H1 (cell line): Measurements from ENCODE around the gene PBX1. TPM values are rescaled to one million over a fixed set of nuclear protein-coding genes. Genes with fewer than 3 reads are reported as not detected.

Source experiments
- CTCF ChIA-PET: fragments of 300-600 bp; sonication (Branson Sonifier 250); formaldehyde crosslinking; loops from one replicate; lab custom pipeline; 2021; ENCODE audit not compliant: partially characterized antibody; lab: Charles Lee
- POLR2A ChIA-PET: fragments of 300-600 bp; sonication (Branson Sonifier 250); formaldehyde crosslinking; loops from one replicate; lab custom pipeline; 2021; ENCODE audit warnings: inconsistent platforms; ENCODE audit not compliant: partially characterized antibody; lab: Charles Lee
- DNase-seq, 2 experiments: peaks; one replicate each; pipeline versions ENCODE4 v3.0.0 to v3.0.0-alpha.2; 2010 to 2022; ENCODE audit warnings: low spot score in 2 of 2, low read depth in 1 of 2, mixed read lengths in 1 of 2
- FAIRE-seq: peaks from 2 replicates; lab custom pipeline; 2011; peaks lifted over from hg19 to GRCh38; lab: Jason Lieb, UNC
- H2AFZ ChIP-seq: 2 replicates; pipeline ENCODE4 v1.8.1; 2012; ENCODE audit warnings: low read length, inconsistent platforms
- H2AK5ac ChIP-seq: 2 replicates; pipeline ENCODE4 v1.6.1; 2013; ENCODE audit warnings: low read depth, low read length
- H2BK120ac ChIP-seq: replicated peaks from 2 replicates; pipeline ENCODE3; 2013; ENCODE audit warnings: low read depth, low read length, inconsistent platforms
- H2BK12ac ChIP-seq: 2 replicates; pipeline ENCODE4 v1.6.1; 2013; ENCODE audit warnings: low read depth, low read length
- H2BK15ac ChIP-seq: 2 replicates; pipeline ENCODE4 v1.6.1; 2013; ENCODE audit warnings: low read length
- H2BK20ac ChIP-seq: 2 replicates; pipeline ENCODE4 v1.6.1; 2013; ENCODE audit warnings: low read length
- H2BK5ac ChIP-seq: 2 replicates; pipeline ENCODE4 v1.6.1; 2013; ENCODE audit warnings: low read depth, low read length
- H3K14ac ChIP-seq: 2 replicates; pipeline ENCODE4 v1.6.1; 2013; ENCODE audit warnings: inconsistent platforms; ENCODE audit not compliant: insufficient read length
- H3K18ac ChIP-seq: 2 replicates; pipeline ENCODE4 v1.6.1; 2013; ENCODE audit warnings: low read length; ENCODE audit errors: extremely low read depth
- H3K23ac ChIP-seq: 2 replicates; pipeline ENCODE4 v1.6.1; 2013; ENCODE audit warnings: inconsistent platforms; ENCODE audit not compliant: insufficient read length
- H3K23me2 ChIP-seq: 2 replicates; pipeline ENCODE4 v1.6.1; 2013; ENCODE audit warnings: low read depth, low read length
- H3K27ac ChIP-seq: 2 replicates; pipeline ENCODE4 v1.6.1; 2011; ENCODE audit warnings: low read depth, low read length, inconsistent platforms
- H3K27me3 ChIP-seq, 4 experiments: replicated peaks in 1 of 4; 1 replicate in 1 of 4; 2 replicates in 3 of 4; pipeline versions ENCODE4 v1.6.1 to v1.8.1; 2011 to 2013; ENCODE audit warnings: low read length in 3 of 4, mild to moderate bottlenecking in 3 of 4, inconsistent platforms in 2 of 4, mixed read lengths in 2 of 4, moderate library complexity in 1 of 4; ENCODE audit not compliant: control insufficient read depth in 3 of 4, insufficient read depth in 3 of 4; ENCODE audit errors: extremely low read depth in 1 of 4
- H3K36me3 ChIP-seq, 4 experiments: 2 replicates each; pipeline versions ENCODE4 v1.6.1 to v1.8.1; 2011 to 2013; ENCODE audit warnings: mild to moderate bottlenecking in 4 of 4, low read length in 3 of 4, moderate library complexity in 2 of 4, control low read depth in 1 of 4, inconsistent platforms in 1 of 4; ENCODE audit not compliant: insufficient read depth in 4 of 4, control insufficient read depth in 2 of 4
- H3K4ac ChIP-seq: replicated peaks from 2 replicates; pipeline ENCODE3; 2013; ENCODE audit warnings: low read length, low read depth, mixed read lengths, inconsistent platforms; ENCODE audit not compliant: insufficient read length
- H3K4me1 ChIP-seq, 4 experiments: replicated peaks in 1 of 4; 1 replicate in 1 of 4; 2 replicates in 3 of 4; pipeline versions ENCODE4 v1.6.1 to v1.8.1; 2011 to 2013; ENCODE audit warnings: low read length in 3 of 4, inconsistent platforms in 2 of 4, mixed read lengths in 1 of 4; ENCODE audit not compliant: insufficient read depth in 4 of 4, control insufficient read depth in 3 of 4
- H3K4me2 ChIP-seq, 2 experiments: 2 replicates each; pipeline versions ENCODE4 v1.6.1 to v1.8.1; 2011 to 2013; ENCODE audit warnings: low read depth in 2 of 2, low read length in 2 of 2, control low read depth in 1 of 2, inconsistent platforms in 1 of 2, mild to moderate bottlenecking in 1 of 2; ENCODE audit not compliant: insufficient read depth in 1 of 2
- H3K4me3 ChIP-seq, 4 experiments: fragments of 200-600, 300-600 bp in 1 of 4; sonication (generic), shearing (Covaris generic), sonication (Bioruptor Twin) in 1 of 4; 2 replicates each; pipeline versions ENCODE4 v1.5.1 to v1.8.1; 2011 to 2016; ENCODE audit warnings: low read length in 4 of 4, low read depth in 3 of 4, control low read depth in 2 of 4, inconsistent platforms in 2 of 4, mild to moderate bottlenecking in 2 of 4, mixed read lengths in 1 of 4, moderate library complexity in 1 of 4; ENCODE audit not compliant: insufficient read depth in 2 of 4; ENCODE audit errors: extremely low read depth in 1 of 4
- H3K56ac ChIP-seq: replicated peaks from 2 replicates; pipeline ENCODE3; 2013; ENCODE audit warnings: low read depth, mild to moderate bottlenecking, mixed read lengths, low read length, inconsistent platforms; ENCODE audit not compliant: insufficient read length
- H3K79me1 ChIP-seq: 2 replicates; pipeline ENCODE4 v1.6.1; 2013; ENCODE audit warnings: low read depth, low read length, control low read depth
- H3K79me2 ChIP-seq, 2 experiments: 2 replicates each; pipeline versions ENCODE4 v1.6.1 to v1.8.1; 2012 to 2013; ENCODE audit warnings: low read length in 2 of 2, mild to moderate bottlenecking in 2 of 2, inconsistent platforms in 1 of 2; ENCODE audit not compliant: insufficient read depth in 2 of 2, control insufficient read depth in 1 of 2
- H3K9ac ChIP-seq, 4 experiments: replicated peaks in 1 of 4; 1 replicate in 1 of 4; 2 replicates in 3 of 4; pipeline versions ENCODE4 v1.6.1 to v1.8.1; 2011 to 2013; ENCODE audit warnings: low read depth in 3 of 4, low read length in 3 of 4, control low read depth in 2 of 4, mild to moderate bottlenecking in 2 of 4, moderate library complexity in 2 of 4, inconsistent platforms in 1 of 4; ENCODE audit errors: extremely low read depth in 1 of 4
- H3K9me3 ChIP-seq, 2 experiments: 2 replicates each; pipeline versions ENCODE4 v1.6.1 to v1.8.1; 2012 to 2013; ENCODE audit warnings: mild to moderate bottlenecking in 2 of 2, moderate library complexity in 2 of 2, control low read depth in 1 of 2, inconsistent platforms in 1 of 2, low read depth in 1 of 2, low read length in 1 of 2, mixed read lengths in 1 of 2; ENCODE audit not compliant: insufficient read depth in 2 of 2
- H4K20me1 ChIP-seq, 2 experiments: replicated peaks in 1 of 2; 2 replicates each; pipeline versions ENCODE3 to v1.8.1; 2011 to 2013; ENCODE audit warnings: inconsistent platforms in 2 of 2, low read length in 2 of 2, mild to moderate bottlenecking in 1 of 2; ENCODE audit not compliant: insufficient read depth in 2 of 2, control insufficient read depth in 1 of 2
- H4K5ac ChIP-seq: 2 replicates; pipeline ENCODE4 v1.6.1; 2013; ENCODE audit warnings: low read length, low read depth, mixed read lengths, inconsistent platforms; ENCODE audit not compliant: insufficient read length
- H4K8ac ChIP-seq: 2 replicates; pipeline ENCODE4 v1.8.0; 2013; ENCODE audit warnings: mild to moderate bottlenecking, moderate library complexity, low read length, inconsistent platforms; ENCODE audit not compliant: insufficient read depth; ENCODE audit errors: extremely low read depth
- H4K91ac ChIP-seq: replicated peaks from 2 replicates; pipeline ENCODE3; 2013; ENCODE audit warnings: low read length, mixed read lengths, inconsistent platforms; ENCODE audit not compliant: insufficient read length
- CHD2 ChIP-seq: IDR thresholded peaks from 2 replicates; pipeline ENCODE4 v1.6.1; 2012; ENCODE audit warnings: low read length, improper control_type of control experiment
- EZH2 ChIP-seq: fragments of 200-600 bp; sonication (generic); IDR thresholded peaks from 2 replicates; pipeline ENCODE4 v1.7.1; 2012; ENCODE audit warnings: low read depth, mild to moderate bottlenecking, moderate library complexity, low read length, inconsistent platforms; ENCODE audit not compliant: severe bottlenecking
- GABPA ChIP-seq: IDR thresholded peaks from 2 replicates; pipeline ENCODE4 v1.6.1; 2011; ENCODE audit warnings: mild to moderate bottlenecking, low read length, moderate library complexity, borderline replicate concordance; ENCODE audit not compliant: insufficient read depth
- NANOG ChIP-seq: IDR thresholded peaks from 2 replicates; pipeline ENCODE4 v1.6.1; 2011; ENCODE audit warnings: low read length, low read depth, mild to moderate bottlenecking, inconsistent platforms; ENCODE audit not compliant: insufficient read depth, poor library complexity, severe bottlenecking
- TAF7 ChIP-seq: optimal IDR thresholded peaks from 2 replicates; pipeline ENCODE3; 2011; ENCODE audit warnings: low read depth, mild to moderate bottlenecking, inconsistent platforms, low read length, moderate library complexity, borderline replicate concordance
- WGBS, 2 experiments: shearing (Covaris generic) in 1 of 2; methylation state at CpG; one replicate each; pipeline versions ENCODE4 v1.1.6 to v1.1.7; 2013 to 2015; ENCODE audit warnings: low lambda C conversion rate in 2 of 2, mixed read lengths in 2 of 2, inconsistent platforms in 1 of 2, low coverage in 1 of 2, missing lambda C conversion rate in 1 of 2; ENCODE audit not compliant: insufficient replicate concordance in 2 of 2, insufficient coverage in 1 of 2, insufficient read length in 1 of 2; ENCODE audit errors: extremely low coverage in 1 of 2, missing lambda C conversion rate in 1 of 2; 5-methylcytosine and 5-hydroxymethylcytosine counted together
- polyA plus RNA-seq, 7 experiments: library from polyadenylated mRNA; depleted of rRNA in 3 of 7; stranded (reverse) in 5 of 7; unstranded in 2 of 7; fragments of >200 nt in 5 of 7; fragments of 200-250 nt in 2 of 7; gene quantifications; 1 replicate in 5 of 7; 2 replicates in 1 of 7; 4 replicates in 1 of 7; pipeline versions ENCODE4 v1.2.1 to v1.2.3, GENCODE V29; 2011 to 2013; ENCODE audit warnings: missing spikeins in 2 of 7, mixed read lengths in 2 of 7
- total RNA-seq: library from RNA; stranded (reverse); fragmentation: NEBNext Ultra II Directional; extraction: Animal tissue kit (Norgen Biotek cat#: 25700); gene quantifications from 2 replicates; pipeline ENCODE4 v1.2.1, GENCODE V29; 2021

Gene PBX1
- total and polyA plus RNA-seq, 2 of the 8 experiments (the other 6 are each of a cell fraction or from before 2014, with no cell fraction given), result 87.4 to 124 TPM

GRCh38 chr1:164713456-164714207, 154.6 kb downstream of the PBX1 start:
- no peak overlapping the region for H2AK5ac ChIP-seq
- H3K9ac ChIP-seq, result no peak overlapping the region
- no peak overlapping the region for H4K91ac ChIP-seq
- POLR2A ChIA-PET, result interaction anchor here (0.6 to 1.2 kb wide), 2 partner anchors 12 to 600 kb away, joined by 3 read pairs; no protein-coding TSS in a partner anchor
- H3K4me1 ChIP-seq, result peaks cover 11 to 16% (median 15%) of the 10 kb centered on the region in 4 experiments
- H2BK12ac ChIP-seq, result no peak overlapping the region
- H2AFZ ChIP-seq, result no peak overlapping the region
- no peak overlapping the region; a peak in 1 of 4 replicates for H3K4me2 ChIP-seq
- no peak overlapping the region for H3K23ac ChIP-seq
- no peak overlapping the region for H3K27ac ChIP-seq
- no peak for DNase-seq
- no peak overlapping the region for H3K56ac ChIP-seq
- H3K14ac ChIP-seq, result no peak overlapping the region
- H4K20me1 ChIP-seq, result peaks cover 7 to 14% of the 10 kb centered on the region in 2 experiments
- H3K27me3 ChIP-seq, result no peaks in the 10 kb centered on the region
- CTCF ChIA-PET, result interaction anchor here (1.4 kb wide), 1 partner anchor 16 kb away, joined by 4 read pairs; no protein-coding TSS in a partner anchor
- no peak overlapping the region for H2BK5ac ChIP-seq
- TF ChIP-seq EZH2, result no peak
- no peak for TF ChIP-seq CHD2
- TF ChIP-seq TAF7, result no peak
- no peak for TF ChIP-seq GABPA
- TF ChIP-seq NANOG, result no peak
- 68% methylated on average over 5 of the region's 5 CpGs; no CpG with 5 or more reads in 1 of the 2 experiments for WGBS, 2 experiments
- no peaks in the 10 kb centered on the region; the same call in 1 of the 2 replicates for H3K23me2 ChIP-seq
- peaks cover 0 to 90% of the 10 kb centered on the region in 2 experiments; a peak in 2 of 4 replicates for H3K79me2 ChIP-seq
- no peak for FAIRE-seq
- no peak overlapping the region for H3K18ac ChIP-seq
- H3K36me3 ChIP-seq, result no peaks in the 10 kb centered on the region
- H4K8ac ChIP-seq, result no peak overlapping the region
- no peak overlapping the region for H3K4me3 ChIP-seq
- no peak overlapping the region for H2BK20ac ChIP-seq
- no peaks in the 10 kb centered on the region for H3K9me3 ChIP-seq
- peaks cover 13% of the 10 kb centered on the region for H3K79me1 ChIP-seq
- no peak overlapping the region for H4K5ac ChIP-seq
- no peak overlapping the region for H2BK120ac ChIP-seq
- no peak overlapping the region for H2BK15ac ChIP-seq
- H3K4ac ChIP-seq, result no peak overlapping the region
